ENCODE results near the gene VTCN1.

DNA sequence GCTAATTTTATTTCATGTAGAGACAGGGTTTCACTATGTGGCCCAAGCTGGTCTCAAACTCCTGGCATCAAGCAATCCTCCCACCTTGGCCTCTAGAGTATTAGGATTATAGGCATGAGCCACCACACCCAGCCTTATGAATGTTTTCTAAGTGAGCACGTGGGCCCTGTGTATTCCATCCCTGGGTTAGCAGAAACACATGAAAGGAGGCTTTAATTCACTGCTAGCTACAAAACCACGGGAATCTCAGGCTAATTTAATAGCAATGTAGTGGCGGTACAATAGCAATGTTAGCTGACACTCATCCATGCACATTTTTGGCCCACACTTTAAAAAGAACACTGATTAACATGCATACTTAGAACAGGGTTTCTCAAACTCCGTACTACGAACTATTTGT lies 32.0 kb downstream of the VTCN1 start:
- TF ChIP-seq, protein P1, sequence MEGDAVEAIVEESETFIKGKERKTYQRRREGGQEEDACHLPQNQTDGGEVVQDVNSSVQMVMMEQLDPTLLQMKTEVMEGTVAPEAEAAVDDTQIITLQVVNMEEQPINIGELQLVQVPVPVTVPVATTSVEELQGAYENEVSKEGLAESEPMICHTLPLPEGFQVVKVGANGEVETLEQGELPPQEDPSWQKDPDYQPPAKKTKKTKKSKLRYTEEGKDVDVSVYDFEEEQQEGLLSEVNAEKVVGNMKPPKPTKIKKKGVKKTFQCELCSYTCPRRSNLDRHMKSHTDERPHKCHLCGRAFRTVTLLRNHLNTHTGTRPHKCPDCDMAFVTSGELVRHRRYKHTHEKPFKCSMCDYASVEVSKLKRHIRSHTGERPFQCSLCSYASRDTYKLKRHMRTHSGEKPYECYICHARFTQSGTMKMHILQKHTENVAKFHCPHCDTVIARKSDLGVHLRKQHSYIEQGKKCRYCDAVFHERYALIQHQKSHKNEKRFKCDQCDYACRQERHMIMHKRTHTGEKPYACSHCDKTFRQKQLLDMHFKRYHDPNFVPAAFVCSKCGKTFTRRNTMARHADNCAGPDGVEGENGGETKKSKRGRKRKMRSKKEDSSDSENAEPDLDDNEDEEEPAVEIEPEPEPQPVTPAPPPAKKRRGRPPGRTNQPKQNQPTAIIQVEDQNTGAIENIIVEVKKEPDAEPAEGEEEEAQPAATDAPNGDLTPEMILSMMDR (IDR thresholded peaks at IDR 0.05 in 2 of 3, conservative IDR thresholded peaks at IDR 0.05 in 1 of 3; ENCODE audit: borderline replicate concordance in 1 of 3, insufficient read depth in 1 of 3, low read depth in 2 of 3, low read length in 2 of 3): no peak
- TF ChIP-seq, protein P2, sequence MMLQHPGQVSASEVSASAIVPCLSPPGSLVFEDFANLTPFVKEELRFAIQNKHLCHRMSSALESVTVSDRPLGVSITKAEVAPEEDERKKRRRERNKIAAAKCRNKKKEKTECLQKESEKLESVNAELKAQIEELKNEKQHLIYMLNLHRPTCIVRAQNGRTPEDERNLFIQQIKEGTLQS (IDR thresholded peaks at IDR 0.05): no peak
- TF ChIP-seq, protein P3, sequence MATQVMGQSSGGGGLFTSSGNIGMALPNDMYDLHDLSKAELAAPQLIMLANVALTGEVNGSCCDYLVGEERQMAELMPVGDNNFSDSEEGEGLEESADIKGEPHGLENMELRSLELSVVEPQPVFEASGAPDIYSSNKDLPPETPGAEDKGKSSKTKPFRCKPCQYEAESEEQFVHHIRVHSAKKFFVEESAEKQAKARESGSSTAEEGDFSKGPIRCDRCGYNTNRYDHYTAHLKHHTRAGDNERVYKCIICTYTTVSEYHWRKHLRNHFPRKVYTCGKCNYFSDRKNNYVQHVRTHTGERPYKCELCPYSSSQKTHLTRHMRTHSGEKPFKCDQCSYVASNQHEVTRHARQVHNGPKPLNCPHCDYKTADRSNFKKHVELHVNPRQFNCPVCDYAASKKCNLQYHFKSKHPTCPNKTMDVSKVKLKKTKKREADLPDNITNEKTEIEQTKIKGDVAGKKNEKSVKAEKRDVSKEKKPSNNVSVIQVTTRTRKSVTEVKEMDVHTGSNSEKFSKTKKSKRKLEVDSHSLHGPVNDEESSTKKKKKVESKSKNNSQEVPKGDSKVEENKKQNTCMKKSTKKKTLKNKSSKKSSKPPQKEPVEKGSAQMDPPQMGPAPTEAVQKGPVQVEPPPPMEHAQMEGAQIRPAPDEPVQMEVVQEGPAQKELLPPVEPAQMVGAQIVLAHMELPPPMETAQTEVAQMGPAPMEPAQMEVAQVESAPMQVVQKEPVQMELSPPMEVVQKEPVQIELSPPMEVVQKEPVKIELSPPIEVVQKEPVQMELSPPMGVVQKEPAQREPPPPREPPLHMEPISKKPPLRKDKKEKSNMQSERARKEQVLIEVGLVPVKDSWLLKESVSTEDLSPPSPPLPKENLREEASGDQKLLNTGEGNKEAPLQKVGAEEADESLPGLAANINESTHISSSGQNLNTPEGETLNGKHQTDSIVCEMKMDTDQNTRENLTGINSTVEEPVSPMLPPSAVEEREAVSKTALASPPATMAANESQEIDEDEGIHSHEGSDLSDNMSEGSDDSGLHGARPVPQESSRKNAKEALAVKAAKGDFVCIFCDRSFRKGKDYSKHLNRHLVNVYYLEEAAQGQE (IDR thresholded peaks at IDR 0.05; ENCODE audit: low read depth): no peak
- TF ChIP-seq POLR2AphosphoS5 (IDR thresholded peaks at IDR 0.05; ENCODE audit: low read depth, low read length): no peak
- TF ChIP-seq EGR1 (IDR thresholded peaks at IDR 0.05; ENCODE audit: low read depth): no peak
- TF ChIP-seq JUND (IDR thresholded peaks at IDR 0.05): no peak
- TF ChIP-seq EZH2 (IDR thresholded peaks at IDR 0.05): no peak
